ENCODE measurements around the gene PCP2. TPM values are rescaled to one million over a fixed set of nuclear protein-coding genes. Genes with fewer than 3 reads are reported as not detected.

PCP2 gene
- not detected in 2 replicates for total RNA-seq (2014; rRNA removed; shearing (Covaris generic))

- Histone ChIP-seq H3K27me3 (no peaks in the 10 kb centered on the region), H3K9me3 (replicated peaks) (no peaks in the 10 kb centered on the region), H3K36me3 (no peaks in the 10 kb centered on the region), H3K27ac (no peak within 1 kb of the TSS), H3K4me1 (no peaks in the 10 kb centered on the region), H3K4me3 (no peak within 1 kb of the TSS)
- no peak for DNase-seq
Measured at GRCh38 chr19:7633698-7634097, at the start of gene PCP2. PCP2 (minus strand) TSS chr19:7633719; CDS start chr19:7633457, 262 bp downstream.

- no peaks in the 10 kb centered on the region for H3K9me3 ChIP-seq (replicated peaks)
- H3K27me3 ChIP-seq, result peaks cover 2% of the 10 kb centered on the region; the same call in 1 of the 2 replicates
- DNase-seq, result no peak
- H3K4me3 ChIP-seq, result no peak overlapping the region
- no peak overlapping the region for H3K27ac ChIP-seq
- H3K4me1 ChIP-seq, result no peaks in the 10 kb centered on the region
- H3K36me3 ChIP-seq, result no peaks in the 10 kb centered on the region; the same call in 1 of the 2 replicates
Measured at GRCh38 chr19:7682175-7682855, 48.8 kb upstream of the PCP2 start.

- DNase-seq, result no peak
- Histone ChIP-seq H3K27ac (peak overlapping the region; percentile 60; the same call in 1 of the 2 replicates), H3K36me3 (no peaks in the 10 kb centered on the region; the same call in 1 of the 2 replicates)
Measured at GRCh38 chr19:7681340-7682174, 48.0 kb upstream of the PCP2 start.

GRCh38 chr19:7680606-7681339 is 47.3 kb upstream of the PCP2 start, which contains the start of gene TRAPPC5:
TRAPPC5 (plus strand) TSS chr19:7680833; CDS start chr19:7682254, 1,421 bp downstream.
- peak; percentile 74 to 82 for DNase-seq
- peaks cover 2% of the 10 kb centered on the region; the same call in 1 of the 2 replicates for H3K27me3 ChIP-seq
- no peaks in the 10 kb centered on the region for H3K9me3 ChIP-seq (replicated peaks)
- peak within 1 kb of the TSS; percentile 60 for H3K27ac ChIP-seq
- H3K4me3 ChIP-seq, result peak within 1 kb of the TSS; percentile 93
- no peaks in the 10 kb centered on the region for H3K4me1 ChIP-seq
- H3K36me3 ChIP-seq, result no peaks in the 10 kb centered on the region; the same call in 1 of the 2 replicates

More at GRCh38 chr19:7681340-7682174, 48.0 kb upstream of the PCP2 start:
- H3K9me3 ChIP-seq (replicated peaks), result no peaks in the 10 kb centered on the region
- no peaks in the 10 kb centered on the region for H3K4me1 ChIP-seq
- H3K27me3 ChIP-seq, result peaks cover 2% of the 10 kb centered on the region; the same call in 1 of the 2 replicates
- H3K4me3 ChIP-seq, result peak overlapping the region; percentile 93

- DNase-seq, result no peak
- Histone ChIP-seq H3K27ac (no peak overlapping the region), H3K36me3 (no peaks in the 10 kb centered on the region; the same call in 1 of the 2 replicates), H3K4me1 (no peaks in the 10 kb centered on the region), H3K4me3 (peak overlapping the region; percentile 93), H3K9me3 (replicated peaks) (no peaks in the 10 kb centered on the region), H3K27me3 (peaks cover 2% of the 10 kb centered on the region; the same call in 1 of the 2 replicates)
Measured at GRCh38 chr19:7679771-7680605, 46.5 kb upstream of the PCP2 start.

- Histone ChIP-seq H3K36me3 (no peaks in the 10 kb centered on the region; the same call in 1 of the 2 replicates), H3K4me1 (no peaks in the 10 kb centered on the region), H3K27ac (no peak overlapping the region), H3K4me3 (no peak overlapping the region), H3K9me3 (replicated peaks) (no peaks in the 10 kb centered on the region), H3K27me3 (peaks cover 2% of the 10 kb centered on the region; the same call in 1 of the 2 replicates)
- no peak for DNase-seq
Measured at GRCh38 chr19:7678971-7679751, 45.6 kb upstream of the PCP2 start.

GRCh38 chr19:7677669-7678311 is 44.3 kb upstream of the PCP2 start:
- no peak for DNase-seq
- Histone ChIP-seq H3K9me3 (replicated peaks) (no peaks in the 10 kb centered on the region), H3K27ac (no peak overlapping the region), H3K4me3 (no peak overlapping the region), H3K36me3 (no peaks in the 10 kb centered on the region; the same call in 1 of the 2 replicates), H3K27me3 (peaks cover 2% of the 10 kb centered on the region; the same call in 1 of the 2 replicates), H3K4me1 (no peaks in the 10 kb centered on the region)

GRCh38 chr19:7676854-7677253 is 43.3 kb upstream of the PCP2 start, which contains the start of gene MCEMP1:
MCEMP1 (plus strand) TSS chr19:7677090; CDS start chr19:7677121, 31 bp downstream.
- Histone ChIP-seq H3K4me3 (no peak within 1 kb of the TSS), H3K36me3 (no peaks in the 10 kb centered on the region), H3K27me3 (peaks cover 2% of the 10 kb centered on the region; the same call in 1 of the 2 replicates), H3K27ac (no peak within 1 kb of the TSS), H3K9me3 (replicated peaks) (no peaks in the 10 kb centered on the region), H3K4me1 (no peaks in the 10 kb centered on the region)
- DNase-seq, result no peak

- Histone ChIP-seq H3K27ac (no peak overlapping the region), H3K4me1 (no peaks in the 10 kb centered on the region), H3K36me3 (no peaks in the 10 kb centered on the region), H3K4me3 (no peak overlapping the region), H3K9me3 (replicated peaks) (no peaks in the 10 kb centered on the region), H3K27me3 (peaks cover 2% of the 10 kb centered on the region; the same call in 1 of the 2 replicates)
- DNase-seq, result no peak
Measured at GRCh38 chr19:7676376-7676775, 42.9 kb upstream of the PCP2 start.

- Histone ChIP-seq H3K36me3 (no peaks in the 10 kb centered on the region), H3K9me3 (replicated peaks) (no peaks in the 10 kb centered on the region), H3K27me3 (peaks cover 2% of the 10 kb centered on the region; the same call in 1 of the 2 replicates), H3K27ac (no peak overlapping the region), H3K4me3 (0 out of 2 replicates have a peak overlapping the region, but pooled peaks have one; percentile 22), H3K4me1 (no peaks in the 10 kb centered on the region)
- peak; percentile 72 to 87 for DNase-seq
Measured at GRCh38 chr19:7674010-7675005, 40.8 kb upstream of the PCP2 start.

- Histone ChIP-seq H3K36me3 (no peaks in the 10 kb centered on the region), H3K27ac (no peak overlapping the region), H3K4me3 (no peak overlapping the region)
Measured at GRCh38 chr19:7672522-7672921, 39.0 kb upstream of the PCP2 start.

More at GRCh38 chr19:7672522-7672921, 39.0 kb upstream of the PCP2 start:
- no peaks in the 10 kb centered on the region for H3K4me1 ChIP-seq
- no peaks in the 10 kb centered on the region for H3K9me3 ChIP-seq (replicated peaks)
- no peak for DNase-seq
- H3K27me3 ChIP-seq, result no peaks in the 10 kb centered on the region; the same call in 1 of the 2 replicates

Measured in SJCRH30 (cell line).